ENCODE data around the gene ASPHD1. TPM values are rescaled to one million over a fixed set of nuclear protein-coding genes. Genes with fewer than 3 reads are reported as not detected.
"Not testable (repeated sequence)": the region's sequence is repeated elsewhere in the genome, so short reads cannot be mapped to it uniquely, and the experiment has no call there.

Gene ASPHD1, protein sequence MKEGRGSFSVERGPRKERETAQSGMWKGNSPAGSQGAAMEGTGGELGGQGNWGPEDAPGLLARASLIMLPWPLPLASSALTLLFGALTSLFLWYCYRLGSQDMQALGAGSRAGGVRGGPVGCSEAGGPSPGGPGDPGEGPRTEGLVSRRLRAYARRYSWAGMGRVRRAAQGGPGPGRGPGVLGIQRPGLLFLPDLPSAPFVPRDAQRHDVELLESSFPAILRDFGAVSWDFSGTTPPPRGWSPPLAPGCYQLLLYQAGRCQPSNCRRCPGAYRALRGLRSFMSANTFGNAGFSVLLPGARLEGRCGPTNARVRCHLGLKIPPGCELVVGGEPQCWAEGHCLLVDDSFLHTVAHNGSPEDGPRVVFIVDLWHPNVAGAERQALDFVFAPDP
- polyA plus RNA-seq (ENCODE audit: insufficient read length in 4 of 4) = 1 to 10 TPM in 2 of 4 donors, under 1 TPM in 2; 0.62 to 1.1 (median 0.98) TPM

- DNase-seq (ENCODE audit: low read depth in 4 of 4, low spot score in 2 of 4) = peak in 3 of 4 donors; percentile 31 to 44 (median 36)
Observed at GRCh38 chr16:29900102-29900887, at the start of gene ASPHD1. TSS of gene ASPHD1 (plus strand) at chr16:29900488. CDS start at chr16:29900972, 484 bp downstream.

DNA sequence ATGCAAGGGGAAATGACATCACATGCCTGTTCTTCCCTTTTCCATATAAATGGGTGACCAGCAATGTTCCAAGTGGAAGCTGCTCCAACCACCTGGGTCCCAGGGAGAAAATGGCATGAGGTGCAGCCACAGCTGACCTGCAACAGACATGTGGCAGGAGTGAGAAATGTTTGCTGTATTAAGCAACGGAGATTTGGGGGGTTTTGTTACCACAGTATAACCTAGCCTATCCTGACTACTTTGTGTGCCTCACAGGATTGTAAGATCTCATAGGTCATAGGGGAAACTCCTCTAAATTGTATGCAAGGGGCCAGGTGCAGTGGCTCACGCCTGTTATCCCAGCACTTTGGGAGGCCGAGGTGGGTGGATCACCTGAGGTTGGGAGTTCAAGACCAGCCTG lies 49.3 kb upstream of the ASPHD1 start:
- no peak for DNase-seq (ENCODE audit: low read depth in 4 of 4, low spot score in 2 of 4)

- DNase-seq (ENCODE audit: low read depth in 4 of 4, low spot score in 2 of 4) = no peak
Observed at GRCh38 chr16:29852654-29853053, 47.6 kb upstream of the ASPHD1 start.

DNA sequence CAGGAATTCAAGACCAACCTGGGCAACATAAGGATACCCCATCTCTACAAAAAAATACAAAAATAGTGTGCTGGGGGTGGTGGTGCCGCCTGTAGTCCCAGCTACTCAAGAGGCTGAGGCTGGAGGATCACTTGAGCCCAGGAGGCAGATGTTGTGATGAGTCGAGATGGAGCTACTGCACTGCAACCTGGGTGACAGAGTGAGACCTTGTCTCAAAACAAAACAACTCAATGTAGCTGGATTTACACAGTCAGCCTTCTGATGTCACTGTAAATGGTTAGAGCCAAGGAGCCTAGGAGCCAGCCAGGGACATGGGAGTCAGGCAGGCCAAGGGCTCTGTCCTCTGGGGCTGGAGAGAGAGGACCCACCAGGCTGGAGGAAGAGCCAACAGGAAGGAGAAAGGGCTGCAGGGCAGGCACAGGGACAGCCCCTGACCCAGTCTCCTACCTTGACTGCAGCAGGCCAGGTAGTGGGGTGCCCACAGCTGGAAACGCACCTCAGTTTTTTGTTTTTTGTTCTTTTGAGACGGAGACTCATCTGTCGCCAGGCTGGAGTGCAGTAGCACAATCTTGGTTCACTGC lies 45.7 kb upstream of the ASPHD1 start:
- DNase-seq (ENCODE audit: low read depth in 4 of 4, low spot score in 2 of 4) = no peak

DNA sequence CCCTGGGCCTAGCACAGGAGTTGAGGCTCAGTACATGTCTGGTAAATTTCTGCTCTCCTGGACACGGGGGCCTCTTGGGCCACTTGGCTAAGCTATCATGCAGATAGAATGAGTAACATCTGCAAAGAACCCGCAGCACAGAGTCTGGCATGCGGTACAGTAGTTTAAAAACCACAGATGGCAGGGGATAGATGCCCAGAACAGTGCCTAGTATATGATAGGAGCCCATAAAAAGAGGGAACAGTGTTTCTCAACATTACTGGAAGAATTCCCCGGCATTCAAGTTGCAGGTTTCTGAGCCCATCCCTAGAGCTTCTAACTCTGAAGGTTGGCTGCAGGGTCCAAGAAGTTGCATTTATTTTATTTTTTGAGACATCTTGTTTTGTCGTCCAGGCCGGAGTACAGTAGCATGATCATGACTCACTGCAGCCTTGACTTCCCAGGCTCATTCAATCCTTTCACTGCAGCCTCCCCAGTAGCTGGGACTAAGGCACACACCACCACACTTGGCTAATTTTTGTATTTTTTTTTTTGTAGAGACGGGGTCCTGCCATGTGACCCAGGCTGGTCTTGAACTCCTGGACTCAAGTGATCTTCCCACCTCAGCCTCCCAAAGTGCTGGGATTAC lies 43.0 kb upstream of the ASPHD1 start:
- DNase-seq (ENCODE audit: low read depth in 4 of 4, low spot score in 2 of 4) = no peak

- no peak for DNase-seq (ENCODE audit: low read depth in 4 of 4, low spot score in 2 of 4)
Observed at GRCh38 chr16:29858149-29858849, 42.0 kb upstream of the ASPHD1 start.

DNA sequence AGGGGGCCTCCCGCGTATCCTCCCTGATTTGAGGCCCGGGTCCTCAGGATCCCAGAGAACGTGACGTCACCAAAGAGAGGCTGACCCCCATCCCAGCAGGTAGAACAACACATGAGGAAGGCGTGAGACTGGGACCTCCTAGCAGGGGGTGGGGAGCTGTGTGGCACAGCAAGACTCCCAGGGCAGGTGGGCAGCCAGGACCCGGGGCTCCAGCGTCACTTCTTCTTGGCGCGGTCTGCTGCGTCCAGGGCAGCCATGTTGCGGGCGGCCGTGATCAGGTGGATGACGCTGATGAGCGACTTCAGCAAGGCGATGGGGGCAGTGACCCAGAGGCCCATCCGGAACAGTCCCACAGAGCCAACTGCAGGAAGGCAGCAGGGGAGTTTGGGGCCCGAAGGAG lies 41.3 kb upstream of the ASPHD1 start:
- no peak for DNase-seq (ENCODE audit: low read depth in 4 of 4, low spot score in 2 of 4)

DNA sequence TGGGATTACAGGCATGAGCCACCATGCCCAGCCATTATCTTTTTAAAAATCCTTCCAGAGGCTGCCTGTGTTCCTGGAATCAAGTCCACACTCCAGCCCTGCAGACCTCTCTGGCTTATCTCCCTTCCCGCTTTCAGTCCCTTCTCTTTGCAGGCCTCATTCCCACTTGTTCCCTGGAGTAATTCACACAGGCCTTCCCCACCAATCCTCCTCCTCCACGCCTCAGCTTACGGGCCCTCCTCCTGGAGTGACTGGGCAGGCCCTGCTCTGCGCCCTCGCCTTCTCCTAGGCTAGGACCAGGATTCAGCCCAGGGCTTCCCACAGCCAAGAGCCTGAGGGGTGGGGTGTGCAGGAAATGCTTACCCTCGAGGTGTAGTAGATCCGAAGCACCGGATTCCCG lies 40.1 kb upstream of the ASPHD1 start:
- DNase-seq (ENCODE audit: low read depth in 4 of 4, low spot score in 2 of 4) = no peak

DNA sequence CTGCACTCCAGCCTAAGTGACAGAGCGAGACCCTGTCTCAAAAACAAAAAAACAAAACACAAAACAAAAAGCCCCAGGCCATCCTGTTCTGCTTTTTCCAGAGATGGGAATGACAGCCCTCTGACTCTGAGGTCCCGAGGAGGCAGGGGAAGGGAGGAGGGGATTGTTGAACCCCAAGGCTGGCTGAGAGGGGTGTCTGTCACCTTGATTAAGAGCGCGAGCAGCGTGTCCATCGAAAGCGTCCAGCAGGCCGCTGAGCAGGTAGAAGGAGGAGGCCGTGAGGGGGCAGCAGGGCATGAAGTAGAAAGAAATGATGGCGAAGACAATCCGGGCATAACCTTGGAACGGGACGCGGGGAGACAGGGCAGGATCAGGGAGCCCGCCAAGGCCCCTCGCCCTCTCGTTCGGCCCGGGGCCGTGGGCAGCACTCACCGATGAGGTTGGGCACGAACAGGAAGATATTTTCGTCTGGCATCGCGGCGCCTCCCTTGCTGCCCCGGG lies 37.9 kb upstream of the ASPHD1 start:
- DNase-seq (ENCODE audit: low read depth in 4 of 4, low spot score in 2 of 4) = no peak

DNA sequence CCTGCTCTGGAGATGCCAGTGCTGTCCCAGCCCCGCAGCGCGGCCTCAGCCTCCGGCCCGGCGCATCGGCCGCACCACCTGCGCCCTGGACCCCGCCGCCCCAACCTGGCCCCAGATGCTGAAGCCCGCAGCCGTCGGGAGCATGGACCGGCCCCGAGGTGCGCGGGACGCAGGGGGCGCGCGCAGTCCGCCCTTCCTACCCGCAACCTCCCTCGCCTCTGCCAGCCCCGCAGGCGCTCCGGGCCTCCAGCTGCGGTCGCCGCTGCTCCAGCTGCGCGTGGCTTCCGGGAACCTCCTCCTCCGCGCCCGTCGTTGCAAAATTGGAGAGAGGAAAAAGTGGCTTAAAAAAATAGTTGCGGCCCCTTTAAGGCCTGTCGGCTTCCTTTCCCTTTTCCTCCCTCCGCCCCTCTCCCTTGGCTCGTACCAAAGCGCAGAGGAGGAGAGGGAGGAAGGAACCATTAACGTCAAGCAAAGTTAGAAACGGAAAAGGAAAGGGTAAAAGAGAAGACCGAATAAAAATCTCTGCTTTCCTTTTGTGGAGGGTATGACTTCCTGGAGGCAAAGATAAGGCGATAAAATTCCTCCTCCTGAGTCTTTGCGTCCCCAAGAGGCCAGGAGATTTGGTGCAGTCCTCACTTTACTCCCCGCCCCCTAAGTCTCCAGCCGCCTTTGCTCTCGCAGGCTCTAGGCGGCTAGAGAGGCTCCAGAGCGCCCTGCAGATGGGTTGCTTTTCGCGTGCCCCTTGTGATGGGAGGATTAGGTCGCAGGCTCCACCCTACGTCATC lies 37.2 kb upstream of the ASPHD1 start, which contains the start of gene CDIPT:
CDIPT (minus strand) TSS at position 343 of the 785 bp plus-strand sequence. CDS start 369 bp downstream, outside the sequence.
- peak; percentile 95 to 100 (median 96) for DNase-seq (ENCODE audit: low read depth in 4 of 4, low spot score in 2 of 4)

DNA sequence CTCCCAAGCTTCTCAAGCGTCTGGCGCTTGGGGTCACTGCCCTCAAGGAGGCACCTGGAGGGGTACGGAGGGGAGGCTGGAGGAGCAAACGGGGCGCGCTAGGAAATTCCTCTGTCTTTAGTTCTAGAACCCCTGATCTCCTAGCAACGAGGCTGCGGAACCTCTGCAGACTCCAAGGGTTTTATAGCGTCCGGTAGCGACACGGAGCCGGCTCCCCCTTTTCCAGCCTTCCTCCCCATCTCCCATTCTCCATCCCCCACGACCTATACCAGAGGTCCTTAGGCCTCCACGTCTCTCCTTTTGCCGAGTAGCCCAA lies 36.7 kb upstream of the ASPHD1 start:
- DNase-seq (ENCODE audit: low read depth in 4 of 4, low spot score in 2 of 4) = no peak

- DNase-seq (ENCODE audit: low read depth in 4 of 4, low spot score in 2 of 4) = no peak
Observed at GRCh38 chr16:29864205-29864604, 36.1 kb upstream of the ASPHD1 start.

GRCh38 chr16:29868396-29869009 lies 31.8 kb upstream of the ASPHD1 start:
- no peak for DNase-seq (ENCODE audit: low read depth in 4 of 4, low spot score in 2 of 4)

GRCh38 chr16:29869067-29869466 lies 31.2 kb upstream of the ASPHD1 start:
- not testable (repeated sequence) for DNase-seq (ENCODE audit: low read depth in 4 of 4, low spot score in 2 of 4)

- DNase-seq (ENCODE audit: low read depth in 4 of 4, low spot score in 2 of 4) = no peak
Observed at GRCh38 chr16:29871822-29872546, 28.3 kb upstream of the ASPHD1 start.

DNA sequence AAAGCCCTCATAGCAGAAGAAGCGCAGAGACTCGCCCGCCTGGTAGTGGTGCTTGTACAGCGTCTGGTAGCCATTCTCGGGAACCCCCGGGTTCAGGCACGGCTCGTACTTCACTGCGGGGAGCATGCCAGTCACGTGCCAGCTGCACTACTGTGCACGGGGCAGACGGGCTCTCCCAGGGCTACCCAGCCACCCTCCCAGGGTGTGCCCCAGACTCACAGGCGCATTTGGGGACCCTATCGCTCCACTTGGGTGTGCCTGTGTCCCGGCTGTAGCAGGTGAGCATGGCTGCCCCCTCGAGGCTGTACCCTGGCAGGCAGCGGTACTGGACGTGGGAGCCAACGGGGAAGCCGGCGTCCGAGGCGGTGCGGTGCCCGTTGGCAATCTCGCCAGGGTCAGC lies 27.0 kb upstream of the ASPHD1 start:
- no peak for DNase-seq (ENCODE audit: low read depth in 4 of 4, low spot score in 2 of 4)

DNA sequence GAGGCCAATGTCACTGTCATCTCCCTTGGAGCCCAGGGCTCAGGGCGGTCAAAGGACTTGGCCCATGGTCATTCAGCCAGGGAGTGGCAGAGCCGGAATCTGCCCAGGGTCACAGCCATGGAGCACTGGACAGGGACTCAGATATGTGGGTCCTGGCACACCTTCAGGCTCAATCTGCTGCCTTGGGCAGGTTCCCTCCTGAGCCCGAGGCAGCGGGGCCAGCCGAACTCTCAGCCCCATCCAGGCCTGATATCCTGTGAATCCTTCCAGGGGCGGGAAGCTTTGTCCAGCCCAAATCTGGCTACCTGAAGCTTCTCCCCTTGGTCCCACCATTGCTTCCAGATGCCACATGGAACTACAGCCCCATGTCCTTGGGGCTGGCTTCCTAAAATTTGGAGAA lies 25.1 kb upstream of the ASPHD1 start:
- no peak for DNase-seq (ENCODE audit: low read depth in 4 of 4, low spot score in 2 of 4)

- no peak for DNase-seq (ENCODE audit: low read depth in 4 of 4, low spot score in 2 of 4)
Observed at GRCh38 chr16:29876217-29876593, 24.1 kb upstream of the ASPHD1 start.
